GM18511 (cell line): Measurements from ENCODE around the gene CDH2.

Experiments
- ATAC-seq: cut with Tn5 transposase; IDR thresholded peaks from one replicate; pipeline ENCODE4 v1.9.1; 2021; ENCODE audit warnings: mild to moderate bottlenecking, moderate library complexity; ENCODE audit not compliant: unreplicated experiment

Gene CDH2

GRCh38 chr18:28176948-28177827, at the start of gene CDH2:
CDH2 (minus strand) TSS chr18:28177130; CDS start chr18:28177022, 108 bp downstream.
- ATAC-seq: no peak

- ATAC-seq: no peak
Measured at GRCh38 chr18:28212060-28212459, 35.1 kb upstream of the CDH2 start.

- ATAC-seq: no peak
Measured at GRCh38 chr18:28208712-28209265, 31.9 kb upstream of the CDH2 start.

- no peak for ATAC-seq
Measured at GRCh38 chr18:28208268-28208667, 31.3 kb upstream of the CDH2 start.

- ATAC-seq: no peak
Measured at GRCh38 chr18:28204154-28204553, 27.2 kb upstream of the CDH2 start.

- ATAC-seq: no peak
Measured at GRCh38 chr18:28201056-28201455, 24.1 kb upstream of the CDH2 start.

GRCh38 chr18:28198620-28199019, 21.7 kb upstream of the CDH2 start:
- ATAC-seq: no peak

- ATAC-seq: no peak
Measured at GRCh38 chr18:28193177-28193778, 16.3 kb upstream of the CDH2 start.

GRCh38 chr18:28189400-28190239, 12.7 kb upstream of the CDH2 start:
- no peak for ATAC-seq

GRCh38 chr18:28185121-28185520, 8.2 kb upstream of the CDH2 start:
- no peak for ATAC-seq

GRCh38 chr18:28183418-28184078, 6.6 kb upstream of the CDH2 start:
- ATAC-seq: no peak

- no peak for ATAC-seq
Measured at GRCh38 chr18:28181616-28182015, 4.7 kb upstream of the CDH2 start.

- ATAC-seq: no peak
Measured at GRCh38 chr18:28178720-28179119, 1.8 kb upstream of the CDH2 start.

- ATAC-seq: no peak
Measured at GRCh38 chr18:28177828-28178635, 1.1 kb upstream of the CDH2 start.

GRCh38 chr18:28176698-28176947, 307 bp downstream of the CDH2 start:
- ATAC-seq: no peak

- ATAC-seq: no peak
Measured at GRCh38 chr18:28175930-28176697, 816 bp downstream of the CDH2 start.

GRCh38 chr18:28175150-28175929, 1.6 kb downstream of the CDH2 start:
- no peak for ATAC-seq

- no peak for ATAC-seq
Measured at GRCh38 chr18:28174181-28174905, 2.6 kb downstream of the CDH2 start.
